Endothelial cell of umbilical vein (primary cell): ENCODE data around the gene RAB5IF.
"Not testable (repeated sequence)": the region's sequence is repeated elsewhere in the genome, so short reads cannot be mapped to it uniquely, and the experiment has no call there.

ENCODE experiments used
- EZH2 ChIP-seq: IDR thresholded peaks from 2 replicates; pipeline ENCODE4 v1.6.1; 2012; ENCODE audit warnings: borderline replicate concordance, low read depth, mild to moderate bottlenecking, moderate library complexity, low read length, inconsistent platforms; ENCODE audit not compliant: severe bottlenecking
- POLR2A ChIP-seq: IDR thresholded peaks from 2 replicates; pipeline ENCODE4 v1.6.1; 2012; ENCODE audit warnings: low read depth, mild to moderate bottlenecking, control low read depth, low read length
- POLR2AphosphoS5 ChIP-seq: IDR thresholded peaks from 2 replicates; pipeline ENCODE4 v1.6.1; 2012; ENCODE audit warnings: low read depth, mild to moderate bottlenecking, control low read depth, low read length, moderate library complexity; ENCODE audit not compliant: insufficient read depth
- TF ChIP-seq, protein P1 (sequence below), 2 donors: IDR thresholded peaks; 1 replicate in 1 of 2; 2 replicates in 1 of 2; pipeline ENCODE4 v1.5.1; 2011; ENCODE audit warnings: low read length in 2 of 2, mild to moderate bottlenecking in 2 of 2, moderate library complexity in 2 of 2, control low read depth in 1 of 2, inconsistent platforms in 1 of 2, low read depth in 1 of 2; ENCODE audit not compliant: insufficient read depth in 1 of 2; ENCODE audit errors: extremely low read depth in 1 of 2
- TF ChIP-seq, protein P2 (sequence below): IDR thresholded peaks from 2 replicates; pipeline ENCODE4 v1.6.1; 2011; ENCODE audit not compliant: insufficient read depth, insufficient read length

DNA sequence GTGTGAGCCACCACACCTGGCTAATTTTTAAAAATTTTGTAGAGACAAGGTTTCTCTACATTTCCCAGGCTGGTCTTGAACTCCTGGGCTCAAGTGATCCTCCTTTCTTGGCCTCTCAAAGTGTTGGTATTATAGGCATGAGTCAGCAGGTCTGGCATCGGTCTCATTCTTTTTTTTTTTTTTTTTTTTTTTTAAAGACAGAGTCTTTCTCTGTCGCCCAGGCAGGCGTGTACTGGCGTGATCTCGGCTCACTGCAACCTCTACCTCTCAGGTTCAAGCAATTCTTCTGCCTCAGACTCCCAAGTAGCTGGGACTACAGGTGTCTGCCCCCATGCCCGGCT is 2.8 kb downstream of the RAB5IF start:
- TF ChIP-seq EZH2, POLR2A, POLR2AphosphoS5: not testable (repeated sequence)
- TF ChIP-seq, protein P1, sequence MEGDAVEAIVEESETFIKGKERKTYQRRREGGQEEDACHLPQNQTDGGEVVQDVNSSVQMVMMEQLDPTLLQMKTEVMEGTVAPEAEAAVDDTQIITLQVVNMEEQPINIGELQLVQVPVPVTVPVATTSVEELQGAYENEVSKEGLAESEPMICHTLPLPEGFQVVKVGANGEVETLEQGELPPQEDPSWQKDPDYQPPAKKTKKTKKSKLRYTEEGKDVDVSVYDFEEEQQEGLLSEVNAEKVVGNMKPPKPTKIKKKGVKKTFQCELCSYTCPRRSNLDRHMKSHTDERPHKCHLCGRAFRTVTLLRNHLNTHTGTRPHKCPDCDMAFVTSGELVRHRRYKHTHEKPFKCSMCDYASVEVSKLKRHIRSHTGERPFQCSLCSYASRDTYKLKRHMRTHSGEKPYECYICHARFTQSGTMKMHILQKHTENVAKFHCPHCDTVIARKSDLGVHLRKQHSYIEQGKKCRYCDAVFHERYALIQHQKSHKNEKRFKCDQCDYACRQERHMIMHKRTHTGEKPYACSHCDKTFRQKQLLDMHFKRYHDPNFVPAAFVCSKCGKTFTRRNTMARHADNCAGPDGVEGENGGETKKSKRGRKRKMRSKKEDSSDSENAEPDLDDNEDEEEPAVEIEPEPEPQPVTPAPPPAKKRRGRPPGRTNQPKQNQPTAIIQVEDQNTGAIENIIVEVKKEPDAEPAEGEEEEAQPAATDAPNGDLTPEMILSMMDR (IDR thresholded peaks at IDR 0.05; ENCODE audit: extremely low read depth in 1 of 2, insufficient read depth in 1 of 2, low read depth in 1 of 2, low read length in 2 of 2): not testable (repeated sequence)
- TF ChIP-seq, protein P2, sequence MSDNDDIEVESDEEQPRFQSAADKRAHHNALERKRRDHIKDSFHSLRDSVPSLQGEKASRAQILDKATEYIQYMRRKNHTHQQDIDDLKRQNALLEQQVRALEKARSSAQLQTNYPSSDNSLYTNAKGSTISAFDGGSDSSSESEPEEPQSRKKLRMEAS: not testable (repeated sequence)
